Fibroblast of skin of left quadriceps (primary cell): ENCODE data around the gene CCDC88B.

Source experiments
- DNase-seq, 2 experiments: peaks; one replicate each; pipeline ENCODE4 v3.0.0-alpha.2; 2013; ENCODE audit warnings: low read depth in 2 of 2

The CCDC88B gene, protein sequence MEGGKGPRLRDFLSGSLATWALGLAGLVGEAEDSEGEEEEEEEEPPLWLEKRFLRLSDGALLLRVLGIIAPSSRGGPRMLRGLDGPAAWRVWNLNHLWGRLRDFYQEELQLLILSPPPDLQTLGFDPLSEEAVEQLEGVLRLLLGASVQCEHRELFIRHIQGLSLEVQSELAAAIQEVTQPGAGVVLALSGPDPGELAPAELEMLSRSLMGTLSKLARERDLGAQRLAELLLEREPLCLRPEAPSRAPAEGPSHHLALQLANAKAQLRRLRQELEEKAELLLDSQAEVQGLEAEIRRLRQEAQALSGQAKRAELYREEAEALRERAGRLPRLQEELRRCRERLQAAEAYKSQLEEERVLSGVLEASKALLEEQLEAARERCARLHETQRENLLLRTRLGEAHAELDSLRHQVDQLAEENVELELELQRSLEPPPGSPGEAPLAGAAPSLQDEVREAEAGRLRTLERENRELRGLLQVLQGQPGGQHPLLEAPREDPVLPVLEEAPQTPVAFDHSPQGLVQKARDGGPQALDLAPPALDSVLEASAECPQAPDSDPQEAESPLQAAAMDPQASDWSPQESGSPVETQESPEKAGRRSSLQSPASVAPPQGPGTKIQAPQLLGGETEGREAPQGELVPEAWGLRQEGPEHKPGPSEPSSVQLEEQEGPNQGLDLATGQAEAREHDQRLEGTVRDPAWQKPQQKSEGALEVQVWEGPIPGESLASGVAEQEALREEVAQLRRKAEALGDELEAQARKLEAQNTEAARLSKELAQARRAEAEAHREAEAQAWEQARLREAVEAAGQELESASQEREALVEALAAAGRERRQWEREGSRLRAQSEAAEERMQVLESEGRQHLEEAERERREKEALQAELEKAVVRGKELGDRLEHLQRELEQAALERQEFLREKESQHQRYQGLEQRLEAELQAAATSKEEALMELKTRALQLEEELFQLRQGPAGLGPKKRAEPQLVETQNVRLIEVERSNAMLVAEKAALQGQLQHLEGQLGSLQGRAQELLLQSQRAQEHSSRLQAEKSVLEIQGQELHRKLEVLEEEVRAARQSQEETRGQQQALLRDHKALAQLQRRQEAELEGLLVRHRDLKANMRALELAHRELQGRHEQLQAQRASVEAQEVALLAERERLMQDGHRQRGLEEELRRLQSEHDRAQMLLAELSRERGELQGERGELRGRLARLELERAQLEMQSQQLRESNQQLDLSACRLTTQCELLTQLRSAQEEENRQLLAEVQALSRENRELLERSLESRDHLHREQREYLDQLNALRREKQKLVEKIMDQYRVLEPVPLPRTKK (N-terminal part only)

DNA sequence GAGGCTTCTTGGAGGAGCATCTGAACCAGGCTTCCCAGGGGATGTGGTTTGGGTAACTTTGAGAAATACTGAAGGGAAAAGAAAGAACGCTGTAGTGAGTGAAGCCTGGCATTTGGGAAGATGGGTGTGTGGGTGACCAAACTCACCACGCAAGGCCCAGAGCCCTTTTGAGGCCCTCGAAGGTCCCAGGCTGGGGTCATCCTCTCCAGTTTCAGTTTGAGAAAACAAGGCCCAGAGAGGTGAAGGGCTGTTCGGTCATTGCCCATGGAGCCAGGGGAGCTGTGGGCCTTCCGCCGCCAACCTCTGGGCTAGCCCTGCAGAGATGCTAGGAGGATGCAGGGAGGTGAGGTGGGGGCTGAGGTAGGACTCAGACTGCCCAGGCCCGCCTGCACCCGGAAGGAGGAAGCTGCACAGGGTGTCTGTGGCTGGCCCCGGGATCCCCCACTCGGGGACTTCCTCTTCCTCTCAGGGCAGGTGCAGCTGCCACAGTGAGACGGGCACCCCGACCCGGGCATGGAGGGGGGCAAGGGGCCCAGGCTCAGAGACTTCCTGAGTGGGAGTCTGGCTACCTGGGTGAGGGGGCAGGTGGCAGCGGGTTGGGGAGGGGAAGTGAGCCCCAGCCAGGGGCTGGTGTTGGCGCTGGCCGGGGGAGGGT is at the start of gene CCDC88B:
TSS of gene CCDC88B (plus strand) at position 451 of the 655 bp plus-strand sequence. CDS start at position 514, 63 bp downstream.
- DNase-seq = no peak

DNA sequence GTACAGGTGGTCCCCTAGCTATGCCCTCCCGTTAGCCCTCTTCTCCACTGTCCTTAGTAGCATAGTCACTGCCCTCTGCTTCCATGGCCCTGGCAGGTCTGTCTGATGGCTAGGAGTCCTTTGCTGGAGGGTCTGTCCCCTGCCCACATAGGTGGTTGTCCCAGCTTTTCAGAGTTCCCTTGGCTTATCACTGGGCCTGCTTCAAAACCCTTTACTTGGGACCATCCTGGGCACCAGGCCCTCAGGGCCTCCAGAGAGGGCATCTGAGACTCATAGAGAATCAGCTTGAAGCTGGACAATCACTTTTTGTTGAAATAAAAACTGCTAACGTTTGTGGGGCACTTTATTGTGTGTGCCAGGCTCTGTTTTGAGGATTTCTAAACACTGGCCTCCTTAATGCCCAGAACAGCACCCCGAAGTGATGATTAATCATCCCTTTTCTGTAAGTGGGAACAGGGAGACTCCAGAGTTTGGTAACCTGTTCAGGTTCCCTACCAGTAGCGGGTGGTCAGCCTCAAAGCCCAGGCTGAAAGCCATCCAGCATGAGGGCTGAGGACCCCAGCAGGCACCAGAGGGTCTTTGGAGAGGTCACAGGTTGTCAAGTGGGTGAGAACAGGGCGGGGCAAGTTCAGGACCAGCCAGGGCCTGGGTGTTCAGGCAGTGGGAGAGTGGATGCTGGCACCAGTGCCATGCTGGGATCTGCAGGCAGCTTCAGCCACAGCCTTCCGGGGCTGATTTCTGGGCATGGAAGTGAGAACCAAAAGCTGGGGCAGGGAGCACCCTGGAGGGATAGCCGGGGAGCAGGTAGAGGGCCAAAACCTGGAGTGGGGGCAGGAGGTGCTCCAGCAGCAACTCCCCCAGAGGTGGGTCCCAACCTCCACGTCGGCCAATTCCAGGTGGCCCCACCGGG is 49.4 kb upstream of the CCDC88B start:
- no peak for DNase-seq

DNA sequence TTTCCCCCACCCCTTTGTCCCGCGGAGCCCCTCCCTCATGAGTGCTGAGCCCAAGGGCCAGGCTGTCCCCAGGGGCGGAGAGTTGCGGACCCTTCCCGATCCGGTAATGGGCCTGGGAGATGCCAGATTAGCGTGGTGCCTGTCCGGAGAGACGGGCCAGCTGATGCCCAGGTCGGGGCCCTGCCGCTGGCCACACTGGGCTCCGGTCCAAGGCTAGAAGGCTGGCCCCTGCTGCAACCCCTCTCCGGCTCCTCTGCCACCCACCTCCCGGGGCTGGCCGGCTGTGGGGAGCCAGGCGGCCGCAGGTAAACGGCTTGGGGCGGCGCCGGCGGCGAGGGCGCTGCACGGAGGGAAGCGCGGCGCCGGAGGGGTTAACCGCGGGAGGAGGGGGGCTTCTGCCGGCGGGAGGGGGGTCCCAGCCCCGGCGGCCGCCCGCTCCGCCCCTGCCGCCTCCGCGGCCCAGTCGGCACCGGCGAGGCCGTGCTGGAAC is 48.7 kb upstream of the CCDC88B start, which contains the start of gene KCNK4:
TSS of gene KCNK4 (plus strand) at position 41 of the 490 bp plus-strand sequence. CDS start 1,717 bp downstream, outside the sequence.
- no peak for DNase-seq

DNA sequence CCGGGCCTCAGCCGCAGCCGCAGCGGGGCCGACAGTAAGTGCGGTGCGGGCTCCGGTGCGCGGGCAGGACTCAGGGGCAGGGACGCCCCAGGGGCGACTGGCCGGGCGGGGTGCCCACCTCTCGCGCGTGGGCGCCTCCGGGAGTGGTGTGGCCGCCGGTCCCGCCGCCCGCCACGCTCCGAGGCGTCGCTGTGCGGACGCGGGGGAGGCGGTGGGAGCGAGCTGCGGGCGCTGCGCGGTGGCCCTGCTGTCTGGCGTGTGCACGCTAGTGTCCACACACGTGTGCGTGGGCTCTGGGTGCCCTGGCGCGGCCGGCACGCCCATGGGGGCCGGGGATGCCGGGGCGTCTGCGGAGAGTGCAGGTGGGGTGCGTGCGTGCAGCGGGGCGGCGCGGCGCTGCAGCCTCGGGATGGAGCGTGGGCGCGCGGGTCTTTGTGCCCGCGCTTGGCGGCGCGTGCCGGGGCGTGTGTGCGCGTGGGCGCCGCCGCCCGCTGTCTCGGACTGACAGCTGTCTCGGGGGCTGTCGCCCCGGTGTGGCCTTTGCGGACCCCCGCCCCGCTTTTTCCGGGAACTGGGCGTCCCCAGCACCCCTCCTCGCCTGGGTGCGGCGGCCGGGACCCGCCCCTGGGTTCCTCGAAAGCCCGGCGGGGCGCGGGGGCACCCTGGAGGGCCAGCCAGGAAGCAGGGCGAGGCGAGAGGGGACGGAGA is 48.1 kb upstream of the CCDC88B start:
- no peak for DNase-seq

- DNase-seq = no peak
Observed at GRCh38 chr11:64292460-64293254, 47.3 kb upstream of the CCDC88B start.

DNA sequence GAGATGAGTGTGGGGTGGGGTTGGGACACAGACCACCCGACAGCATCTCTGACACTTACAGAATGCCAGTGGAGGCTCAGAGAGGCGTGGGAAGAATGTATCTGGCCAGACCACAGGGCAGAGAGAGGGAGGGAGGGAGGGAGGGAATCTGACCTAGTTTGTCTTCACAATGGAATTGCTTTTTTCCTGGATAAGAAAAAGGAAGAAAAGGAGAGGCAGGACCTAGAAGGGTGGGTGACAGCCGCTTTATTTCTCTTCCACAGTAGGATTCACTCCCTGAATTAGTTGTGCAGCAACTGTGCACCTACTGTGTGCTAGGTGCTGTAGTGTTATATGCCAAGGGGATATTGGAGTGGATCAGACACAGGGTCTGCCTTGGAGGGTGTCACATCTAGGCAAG is 45.2 kb upstream of the CCDC88B start:
- DNase-seq = no peak

GRCh38 chr11:64295760-64296159 is 44.2 kb upstream of the CCDC88B start:
- DNase-seq = no peak

GRCh38 chr11:64296236-64296635 is 43.8 kb upstream of the CCDC88B start:
- no peak for DNase-seq

DNA sequence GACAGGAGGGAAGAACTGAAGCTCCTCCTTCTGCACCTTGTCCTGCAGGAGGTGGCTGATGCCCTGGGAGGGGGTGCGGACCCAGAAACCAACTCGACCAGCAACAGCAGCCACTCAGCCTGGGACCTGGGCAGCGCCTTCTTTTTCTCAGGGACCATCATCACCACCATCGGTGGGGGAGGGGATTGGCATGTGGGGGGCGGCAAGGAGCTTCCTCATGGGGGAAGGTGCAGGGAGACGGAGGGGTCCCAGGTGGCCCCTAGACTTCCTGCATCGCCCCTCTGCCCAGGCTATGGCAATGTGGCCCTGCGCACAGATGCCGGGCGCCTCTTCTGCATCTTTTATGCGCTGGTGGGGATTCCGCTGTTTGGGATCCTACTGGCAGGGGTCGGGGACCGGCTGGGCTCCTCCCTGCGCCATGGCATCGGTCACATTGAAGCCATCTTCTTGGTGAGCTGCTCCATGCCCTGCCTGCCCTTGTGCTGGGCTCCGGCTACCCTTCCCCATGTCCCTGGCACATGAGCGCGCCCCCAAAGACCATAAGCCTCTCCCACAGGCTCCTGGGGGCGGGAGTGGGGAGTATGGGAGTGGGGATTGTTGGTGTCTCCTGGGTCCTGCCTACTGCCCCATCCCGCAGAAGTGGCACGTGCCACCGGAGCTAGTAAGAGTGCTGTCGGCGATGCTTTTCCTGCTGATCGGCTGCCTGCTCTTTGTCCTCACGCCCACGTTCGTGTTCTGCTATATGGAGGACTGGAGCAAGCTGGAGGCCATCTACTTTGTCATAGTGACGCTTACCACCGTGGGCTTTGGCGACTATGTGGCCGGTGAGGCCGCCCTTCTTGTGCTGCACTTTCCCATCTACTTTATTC is 42.9 kb upstream of the CCDC88B start:
- no peak for DNase-seq

- no peak for DNase-seq
Observed at GRCh38 chr11:64297699-64298358, 42.2 kb upstream of the CCDC88B start.

DNA sequence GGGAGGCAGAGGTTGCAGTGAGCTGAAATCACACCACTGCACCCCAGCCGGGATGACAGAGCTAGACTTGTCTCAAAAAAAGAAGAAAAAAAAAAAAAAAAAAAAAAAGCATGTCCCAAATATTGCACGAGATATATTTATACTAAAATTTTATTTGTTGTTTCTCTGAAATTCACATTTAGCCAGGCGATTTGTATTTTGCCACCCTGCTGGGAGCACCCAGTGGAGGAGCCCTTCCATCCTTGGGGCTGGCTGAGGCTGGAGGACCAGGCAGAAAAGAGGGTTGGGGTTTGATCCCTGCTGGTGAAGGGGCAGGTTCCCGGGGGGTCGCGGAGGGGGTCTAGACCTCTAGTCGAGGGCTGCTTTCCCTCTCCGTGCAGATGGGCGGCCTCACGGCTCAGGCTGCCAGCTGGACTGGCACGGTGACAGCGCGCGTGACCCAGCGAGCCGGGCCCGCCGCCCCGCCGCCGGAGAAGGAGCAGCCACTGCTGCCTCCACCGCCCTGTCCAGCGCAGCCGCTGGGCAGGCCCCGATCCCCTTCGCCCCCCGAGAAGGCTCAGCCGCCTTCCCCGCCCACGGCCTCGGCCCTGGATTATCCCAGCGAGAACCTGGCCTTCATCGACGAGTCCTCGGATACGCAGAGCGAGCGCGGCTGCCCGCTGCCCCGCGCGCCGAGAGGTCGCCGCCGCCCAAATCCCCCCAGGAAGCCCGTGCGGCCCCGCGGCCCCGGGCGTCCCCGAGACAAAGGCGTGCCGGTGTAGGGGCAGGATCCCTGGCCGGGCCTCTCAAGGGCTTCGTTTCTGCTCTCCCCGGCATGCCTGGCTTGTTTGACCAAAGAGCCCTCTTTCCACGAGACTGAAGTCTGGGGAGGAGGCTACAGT is 40.8 kb upstream of the CCDC88B start:
- no peak for DNase-seq

GRCh38 chr11:64299847-64300648 is 40.0 kb upstream of the CCDC88B start, which contains the start of gene CATSPERZ:
Gene CATSPERZ, plus strand, starts transcription at chr11:64300358. Its CDS starts 53 bp downstream, at chr11:64300411.
- no peak for DNase-seq

DNA sequence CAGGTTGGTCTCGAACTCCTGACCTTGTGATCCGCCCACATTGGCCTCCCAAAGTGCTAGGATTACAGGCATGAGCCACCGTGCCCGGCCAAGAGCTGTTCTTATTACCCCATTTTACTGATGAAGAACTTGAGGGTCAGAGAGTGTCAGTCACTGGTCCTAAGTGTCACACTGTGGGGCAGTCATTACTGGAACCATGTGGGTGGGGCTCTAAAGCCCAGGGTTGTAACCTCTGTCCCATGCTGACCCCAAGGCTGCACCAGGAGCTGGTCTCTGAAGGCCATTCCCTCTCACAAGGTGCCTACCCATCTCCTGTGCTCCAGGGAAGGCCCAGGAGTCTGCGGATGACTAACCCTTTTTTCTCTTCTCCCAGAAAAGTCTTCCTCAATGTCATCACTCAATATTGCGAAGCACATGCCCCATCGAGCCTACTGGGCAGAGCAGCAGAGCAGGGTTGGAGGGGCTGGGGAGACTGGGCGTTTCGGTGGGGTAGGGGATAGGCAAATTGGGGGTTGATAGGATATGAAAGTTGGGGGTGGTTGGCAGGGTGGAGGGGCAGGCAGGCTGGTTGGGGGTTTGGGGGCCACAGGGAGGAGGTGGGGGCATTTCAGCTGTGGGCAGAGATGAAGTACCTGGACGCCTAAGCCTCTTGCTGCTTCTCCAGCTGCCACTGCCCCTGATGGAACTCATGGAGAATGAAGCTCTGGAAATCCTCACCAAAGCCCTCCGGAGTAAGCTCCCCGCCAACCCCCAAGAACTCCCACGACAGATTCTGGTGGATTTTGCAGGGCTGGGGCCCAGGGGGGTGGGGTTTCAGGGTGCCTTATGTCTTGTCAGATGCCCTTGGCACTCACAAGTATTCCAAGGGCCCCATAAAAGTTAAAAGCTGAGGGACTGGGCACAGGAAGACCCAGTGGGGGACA is 36.6 kb upstream of the CCDC88B start:
- DNase-seq = no peak

DNA sequence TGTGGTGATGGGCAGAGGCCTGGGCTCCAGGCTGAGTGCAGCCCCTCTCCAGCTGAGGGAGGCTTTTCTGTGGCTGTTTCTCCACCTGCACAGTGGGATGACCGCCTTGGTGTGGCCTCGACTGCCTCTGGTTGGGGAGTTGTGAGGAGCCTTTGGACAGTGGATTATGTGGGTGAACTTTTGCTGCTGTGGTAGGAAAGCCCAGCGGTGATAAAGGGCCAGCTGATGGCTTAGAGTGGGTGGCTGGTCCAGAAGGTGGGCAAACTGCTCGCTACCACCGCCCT is 36.0 kb upstream of the CCDC88B start:
- DNase-seq = no peak
